IMR-90 (cell line): ENCODE results near the gene SPP1. TPM values are rescaled to one million over a fixed set of nuclear protein-coding genes. Genes with fewer than 3 reads are reported as not detected.

ENCODE experiments used
- ATAC-seq: fragments of 200-7000 bp; cut with Tn5 transposase; 2 replicates; pipeline ENCODE4 v1.9.1; 2020; ENCODE audit warnings: low read depth, mild to moderate bottlenecking, moderate library complexity
- BruUV-seq: library from RNA; stranded (reverse); fragments of 400-500 nt; replicated peaks from 2 replicates; lab custom pipeline; 2021; lab: Mats Ljungman, UMichigan
- CTCF ChIA-PET: fragments of 300-600 bp; formaldehyde crosslinking; extraction: SDS; loops from one replicate; lab custom pipeline; 2021; ENCODE audit warnings: antibody characterized with exemption; lab: Yijun Ruan, JAX
- POLR2A ChIA-PET: fragments of 300-600 bp; sonication (Branson Sonifier 250); formaldehyde crosslinking; loops from one replicate; lab custom pipeline; 2022; ENCODE audit warnings: antibody characterized with exemption; ENCODE audit not compliant: unreplicated experiment; lab: Charles Lee
- DNase-seq: peaks from one replicate; pipeline ENCODE4 v3.0.0; 2013
- H2AFZ ChIP-seq: replicated peaks from 2 replicates; pipeline ENCODE3; 2013; ENCODE audit warnings: low read length, mild to moderate bottlenecking; ENCODE audit not compliant: poor library complexity
- H2AK5ac ChIP-seq: 2 replicates; pipeline ENCODE4 v1.6.1; 2013; ENCODE audit warnings: low read depth, low read length, inconsistent platforms
- H2AK9ac ChIP-seq: replicated peaks from 2 replicates; pipeline ENCODE3; 2013; ENCODE audit warnings: mild to moderate bottlenecking, low read depth, low read length, moderate library complexity; ENCODE audit not compliant: poor library complexity
- H2BK120ac ChIP-seq: 2 replicates; pipeline ENCODE4 v1.6.1; 2013; ENCODE audit warnings: low read depth, low read length, inconsistent platforms
- H2BK15ac ChIP-seq: 3 replicates; pipeline ENCODE4 v1.6.1; 2013; ENCODE audit warnings: low read depth, low read length, inconsistent platforms
- H2BK20ac ChIP-seq: 2 replicates; pipeline ENCODE4 v1.6.1; 2013; ENCODE audit warnings: low read depth, mild to moderate bottlenecking, inconsistent platforms, low read length, moderate library complexity
- H2BK5ac ChIP-seq: 2 replicates; pipeline ENCODE4 v1.6.1; 2013; ENCODE audit warnings: mild to moderate bottlenecking, low read depth, low read length, inconsistent platforms; ENCODE audit not compliant: poor library complexity, severe bottlenecking
- H3K14ac ChIP-seq: replicated peaks from 2 replicates; pipeline ENCODE4 v1.6.1; 2013; ENCODE audit warnings: low read depth, low read length, inconsistent platforms
- H3K18ac ChIP-seq: 2 replicates; pipeline ENCODE4 v1.6.1; 2013; ENCODE audit warnings: low read depth, low read length, control low read depth
- H3K23ac ChIP-seq: 2 replicates; pipeline ENCODE4 v1.6.1; 2013; ENCODE audit warnings: low read depth, low read length, inconsistent platforms
- H3K27ac ChIP-seq: 2 replicates; pipeline ENCODE4 v1.5.1; 2013; ENCODE audit warnings: mild to moderate bottlenecking, control low read depth, low read length; ENCODE audit not compliant: insufficient read depth
- H3K27me3 ChIP-seq: 2 replicates; pipeline ENCODE4 v1.6.1; 2013; ENCODE audit warnings: low read length; ENCODE audit not compliant: control insufficient read depth, insufficient read depth
- H3K36me3 ChIP-seq: 2 replicates; pipeline ENCODE4 v1.6.1; 2013; ENCODE audit warnings: low read length, mixed read lengths; ENCODE audit not compliant: control insufficient read depth, insufficient read depth
- H3K4ac ChIP-seq: 2 replicates; pipeline ENCODE4 v1.6.1; 2013; ENCODE audit warnings: low read depth, low read length, inconsistent platforms
- H3K4me1 ChIP-seq: 2 replicates; pipeline ENCODE4 v1.6.1; 2013; ENCODE audit warnings: low read length, mixed read lengths; ENCODE audit not compliant: control insufficient read depth, insufficient read depth
- H3K4me2 ChIP-seq: 2 replicates; pipeline ENCODE4 v1.6.1; 2013; ENCODE audit warnings: low read depth, mild to moderate bottlenecking, control low read depth, low read length, moderate library complexity
- H3K4me3 ChIP-seq: 2 replicates; pipeline ENCODE4 v1.5.1; 2013; ENCODE audit warnings: low read depth, mild to moderate bottlenecking, control low read depth, low read length, moderate library complexity; ENCODE audit not compliant: insufficient read depth
- H3K56ac ChIP-seq: 2 replicates; pipeline ENCODE4 v1.6.1; 2013; ENCODE audit warnings: low read length, inconsistent platforms; ENCODE audit not compliant: insufficient read depth; ENCODE audit errors: extremely low read depth
- H3K79me1 ChIP-seq, 2 experiments: 2 replicates each; pipeline ENCODE4 v1.6.1; 2013; ENCODE audit warnings: low read length in 2 of 2, inconsistent platforms in 1 of 2, low read depth in 1 of 2
- H3K9ac ChIP-seq: 2 replicates; pipeline ENCODE4 v1.6.1; 2013; ENCODE audit warnings: low read depth, low read length, control low read depth
- H3K9me1 ChIP-seq: 2 replicates; pipeline ENCODE4 v1.6.1; 2013; ENCODE audit warnings: low read length, inconsistent platforms; ENCODE audit not compliant: insufficient read depth
- H3K9me3 ChIP-seq: 2 replicates; pipeline ENCODE4 v1.6.1; 2013; ENCODE audit warnings: low read length; ENCODE audit not compliant: control insufficient read depth, insufficient read depth
- H4K20me1 ChIP-seq: 2 replicates; pipeline ENCODE4 v1.6.1; 2013; ENCODE audit warnings: low read length, inconsistent platforms; ENCODE audit not compliant: insufficient read depth
- H4K5ac ChIP-seq: 2 replicates; pipeline ENCODE4 v1.6.1; 2013; ENCODE audit warnings: mild to moderate bottlenecking, low read depth, low read length, control low read depth
- H4K8ac ChIP-seq, 2 experiments: 2 replicates each; pipeline ENCODE4 v1.6.1; 2013; ENCODE audit warnings: low read depth in 2 of 2, low read length in 2 of 2, control low read depth in 1 of 2, inconsistent platforms in 1 of 2
- H4K91ac ChIP-seq: 2 replicates; pipeline ENCODE4 v1.6.1; 2013; ENCODE audit warnings: low read depth, low read length, inconsistent platforms; ENCODE audit not compliant: insufficient read depth
- BHLHE40 ChIP-seq: fragments of 150-350 bp; IDR thresholded peaks from 2 replicates; pipeline ENCODE4 v1.6.1; 2016; ENCODE audit warnings: mild to moderate bottlenecking, low read depth, low read length
- FOS ChIP-seq: fragments of 150-350 bp; IDR thresholded peaks from 2 replicates; pipeline ENCODE4 v1.6.1; 2016; ENCODE audit warnings: low read depth, low read length
- MAZ ChIP-seq: IDR thresholded peaks from 2 replicates; pipeline ENCODE4 v1.6.1; 2012; ENCODE audit warnings: low read depth, mild to moderate bottlenecking, low read length, improper control_type of control experiment, moderate library complexity, borderline replicate concordance
- MXI1 ChIP-seq: IDR thresholded peaks from 2 replicates; pipeline ENCODE4 v1.6.1; 2012; ENCODE audit warnings: low read depth, mild to moderate bottlenecking, low read length, moderate library complexity, borderline replicate concordance
- NFE2L2 ChIP-seq: fragments of 150-350 bp; IDR thresholded peaks from 2 replicates; pipeline ENCODE4 v1.6.1; 2016; ENCODE audit warnings: low read depth, mild to moderate bottlenecking, low read length
- POLR2A ChIP-seq: IDR thresholded peaks from 2 replicates; pipeline ENCODE4 v1.6.1; 2012; ENCODE audit warnings: mild to moderate bottlenecking, low read depth, low read length
- RAD21 ChIP-seq: IDR thresholded peaks from 2 replicates; pipeline ENCODE4 v1.6.1; 2012; ENCODE audit warnings: low read length, improper control_type of control experiment
- RCOR1 ChIP-seq: IDR thresholded peaks from 2 replicates; pipeline ENCODE4 v1.6.1; 2012; ENCODE audit warnings: mild to moderate bottlenecking, low read length, improper control_type of control experiment; ENCODE audit not compliant: insufficient replicate concordance
- RFX5 ChIP-seq: IDR thresholded peaks from 2 replicates; pipeline ENCODE4 v1.8.0; 2012; ENCODE audit warnings: low read depth, mild to moderate bottlenecking, low read length, moderate library complexity
- SMC3 ChIP-seq: fragments of 150-350 bp; IDR thresholded peaks from 2 replicates; pipeline ENCODE4 v1.6.1; 2016; ENCODE audit warnings: low read depth, mild to moderate bottlenecking, antibody characterized with exemption, low read length, moderate library complexity
- WGBS, 2 experiments: methylation state at CpG; one replicate each; pipeline versions ENCODE4 v1.1.5 to v1.1.7; 2013; ENCODE audit warnings: missing lambda C conversion rate in 2 of 2; ENCODE audit not compliant: insufficient read length in 1 of 2; ENCODE audit errors: extremely low coverage in 2 of 2; 5-methylcytosine and 5-hydroxymethylcytosine counted together
- dilution Hi-C: fragments of 300-500 bp; cut with HindIII; formaldehyde crosslinking; loops from one replicate; pipeline ENCODE4 v1.14.3; 2018; ENCODE audit warnings: low sequenced_read_pairs; ENCODE audit not compliant: unreplicated experiment
- in situ Hi-C: fragments of 300-500 bp; cut with MboI; formaldehyde crosslinking; loops from 3 replicates; pipeline ENCODE4 v1.14.3; 2019; ENCODE audit warnings: low sequenced_read_pairs, inconsistent platforms, mixed read lengths
- intact Hi-C: fragments of 100-400 bp; cut with micrococcal nuclease; formaldehyde crosslinking; loops from 2 replicates; pipeline ENCODE4 v1.10.0; 2022
- polyA plus RNA-seq, 3 experiments: library from polyadenylated mRNA; depleted of rRNA; stranded (reverse); fragments of >200 nt; gene quantifications; 2 replicates each; pipeline ENCODE4 v1.2.3, GENCODE V29; 2012; ENCODE audit warnings: low replicate concordance in 1 of 3
- total RNA-seq: library from RNA; depleted of rRNA; stranded (reverse); fragments of >200 nt; gene quantifications from 2 replicates; pipeline ENCODE4 v1.2.3, GENCODE V29; 2012
- TF ChIP-seq, protein P1 (sequence below): conservative IDR thresholded peaks from 2 replicates; pipeline ENCODE4 v1.5.1; 2012; ENCODE audit warnings: mild to moderate bottlenecking, low read depth, low read length, improper control_type of control experiment
- TF ChIP-seq, protein P2 (sequence below): fragments of 150-350 bp; IDR thresholded peaks from 2 replicates; pipeline ENCODE4 v1.6.1; 2016; ENCODE audit warnings: low read depth, mild to moderate bottlenecking, low read length, moderate library complexity, borderline replicate concordance
- TF ChIP-seq, protein P3 (sequence below): fragments of 150-350 bp; IDR thresholded peaks from 2 replicates; pipeline ENCODE4 v1.6.1; 2017; ENCODE audit warnings: mild to moderate bottlenecking, antibody characterized with exemption, low read length, low read depth

Gene SPP1
- total and polyA plus RNA-seq, 2 of the 4 experiments (the other 2 are of a cell fraction) = 0.18 to 0.50 TPM

DNA sequence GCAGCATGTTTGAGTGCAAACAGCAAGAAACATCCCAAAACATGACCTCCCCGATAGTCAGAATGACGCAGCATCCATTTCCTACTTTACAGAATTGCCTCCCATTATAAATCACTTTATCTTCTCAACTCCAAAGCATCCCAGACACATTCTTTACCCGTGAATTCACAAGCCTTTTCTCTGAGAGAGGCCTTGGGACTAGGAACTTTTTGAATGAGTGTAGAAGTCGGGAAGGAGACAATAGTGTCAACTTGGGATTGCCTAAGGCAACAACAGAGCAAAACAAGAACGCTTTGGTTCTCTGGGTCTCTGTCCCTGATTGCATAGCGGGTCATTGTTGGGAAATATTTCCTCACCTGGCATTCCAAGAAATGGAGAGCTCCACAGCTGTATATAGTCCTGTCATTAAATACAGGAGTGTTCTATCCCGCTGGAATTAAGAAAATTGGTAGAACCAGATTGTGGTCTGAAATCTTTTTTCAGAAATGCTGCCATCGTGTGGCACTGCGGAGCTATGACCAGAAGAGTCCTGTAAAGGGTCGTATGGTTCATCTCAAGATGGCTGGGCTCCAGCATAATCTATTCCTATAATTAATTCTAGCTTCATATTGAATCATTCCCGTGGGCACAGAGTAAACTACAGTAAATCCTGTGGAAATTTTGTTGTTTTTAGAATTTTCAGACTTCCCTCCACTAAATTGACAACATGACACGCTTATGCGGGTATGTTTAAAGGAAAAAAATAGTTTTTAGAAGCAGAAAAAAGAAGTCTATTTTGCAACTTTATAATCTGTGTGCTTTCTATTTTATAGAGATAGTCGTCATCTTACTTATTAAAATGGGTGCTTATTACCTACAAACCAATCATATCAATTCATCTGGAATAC is 2.0 kb upstream of the SPP1 start:
- Histone ChIP-seq H3K9me1 (no peaks in the 10 kb centered on the region), H3K36me3 (no peaks in the 10 kb centered on the region), H4K20me1 (no peaks in the 10 kb centered on the region), H3K27me3 (peaks cover 5% of the 10 kb centered on the region), H3K79me1 (no peaks in the 10 kb centered on the region), H3K9ac (no peak overlapping the region), H2AK9ac (no peak overlapping the region), H3K4ac (no peak overlapping the region), H4K5ac (no peak overlapping the region), H2BK15ac (no peak overlapping the region), H3K56ac (0 out of 2 replicates have a peak overlapping the region, but pooled peaks have one; percentile 8), H2BK5ac (peak overlapping the region; percentile 28), H2BK120ac (0 out of 2 replicates have a peak overlapping the region, but pooled peaks have one; percentile 38), H3K23ac (no peak overlapping the region), H3K4me1 (no peaks in the 10 kb centered on the region), H2BK20ac (no peak overlapping the region), H2AK5ac (no peak overlapping the region), H3K4me3 (peak overlapping the region; percentile 34; the same call in 1 of the 2 replicates), H3K18ac (no peak overlapping the region), H4K8ac (0 out of 4 replicates have a peak overlapping the region, but pooled peaks of 1 of the 2 experiments have one; percentile 34), H4K91ac (no peak overlapping the region), H2AFZ (peak overlapping the region; percentile 71), H3K4me2 (peak overlapping the region; percentile 91), H3K9me3 (no peaks in the 10 kb centered on the region), H3K14ac (no peak overlapping the region), H3K27ac (no peak overlapping the region)
- 20% methylated on average over 1 of the region's 14 CpGs; no CpG with 5 or more reads in 1 of the 2 experiments for WGBS, 2 experiments
- ChIA-PET POLR2A (no interaction called here), CTCF (interaction anchor here (0.6 to 3.3 kb wide), 17 partner anchors 9 to 1753 kb away, joined by 3 to 18 read pairs (median 3); no protein-coding TSS in a partner anchor)
- DNase-seq = peak; percentile 84
- intact Hi-C loops (loop anchor here (1.0 to 5.0 kb wide), 4 partner anchors 34 to 295 kb away; partner anchors contain the start of gene PKD2), dilution Hi-C loops (no loop called here), in situ Hi-C loops (loop anchor here (10.0 kb wide), 1 partner anchor 119 kb away; no protein-coding TSS in a partner anchor)
- peak; percentile 90 for ATAC-seq
- BruUV-seq = no TSS peak
- TF ChIP-seq MAZ = no peak
- TF ChIP-seq NFE2L2 = peak; percentile 65
- peak; percentile 45 for TF ChIP-seq RAD21
- TF ChIP-seq SMC3 = peak; percentile 60
- TF ChIP-seq RCOR1 = no peak
- TF ChIP-seq, protein P1, sequence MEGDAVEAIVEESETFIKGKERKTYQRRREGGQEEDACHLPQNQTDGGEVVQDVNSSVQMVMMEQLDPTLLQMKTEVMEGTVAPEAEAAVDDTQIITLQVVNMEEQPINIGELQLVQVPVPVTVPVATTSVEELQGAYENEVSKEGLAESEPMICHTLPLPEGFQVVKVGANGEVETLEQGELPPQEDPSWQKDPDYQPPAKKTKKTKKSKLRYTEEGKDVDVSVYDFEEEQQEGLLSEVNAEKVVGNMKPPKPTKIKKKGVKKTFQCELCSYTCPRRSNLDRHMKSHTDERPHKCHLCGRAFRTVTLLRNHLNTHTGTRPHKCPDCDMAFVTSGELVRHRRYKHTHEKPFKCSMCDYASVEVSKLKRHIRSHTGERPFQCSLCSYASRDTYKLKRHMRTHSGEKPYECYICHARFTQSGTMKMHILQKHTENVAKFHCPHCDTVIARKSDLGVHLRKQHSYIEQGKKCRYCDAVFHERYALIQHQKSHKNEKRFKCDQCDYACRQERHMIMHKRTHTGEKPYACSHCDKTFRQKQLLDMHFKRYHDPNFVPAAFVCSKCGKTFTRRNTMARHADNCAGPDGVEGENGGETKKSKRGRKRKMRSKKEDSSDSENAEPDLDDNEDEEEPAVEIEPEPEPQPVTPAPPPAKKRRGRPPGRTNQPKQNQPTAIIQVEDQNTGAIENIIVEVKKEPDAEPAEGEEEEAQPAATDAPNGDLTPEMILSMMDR = peak; percentile 65
- no peak for TF ChIP-seq POLR2A
- TF ChIP-seq FOS = no peak
- no peak for TF ChIP-seq BHLHE40
- TF ChIP-seq, protein P2, sequence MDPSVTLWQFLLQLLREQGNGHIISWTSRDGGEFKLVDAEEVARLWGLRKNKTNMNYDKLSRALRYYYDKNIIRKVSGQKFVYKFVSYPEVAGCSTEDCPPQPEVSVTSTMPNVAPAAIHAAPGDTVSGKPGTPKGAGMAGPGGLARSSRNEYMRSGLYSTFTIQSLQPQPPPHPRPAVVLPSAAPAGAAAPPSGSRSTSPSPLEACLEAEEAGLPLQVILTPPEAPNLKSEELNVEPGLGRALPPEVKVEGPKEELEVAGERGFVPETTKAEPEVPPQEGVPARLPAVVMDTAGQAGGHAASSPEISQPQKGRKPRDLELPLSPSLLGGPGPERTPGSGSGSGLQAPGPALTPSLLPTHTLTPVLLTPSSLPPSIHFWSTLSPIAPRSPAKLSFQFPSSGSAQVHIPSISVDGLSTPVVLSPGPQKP = no peak
- TF ChIP-seq MXI1 = no peak
- no peak for TF ChIP-seq RFX5
- TF ChIP-seq, protein P3, sequence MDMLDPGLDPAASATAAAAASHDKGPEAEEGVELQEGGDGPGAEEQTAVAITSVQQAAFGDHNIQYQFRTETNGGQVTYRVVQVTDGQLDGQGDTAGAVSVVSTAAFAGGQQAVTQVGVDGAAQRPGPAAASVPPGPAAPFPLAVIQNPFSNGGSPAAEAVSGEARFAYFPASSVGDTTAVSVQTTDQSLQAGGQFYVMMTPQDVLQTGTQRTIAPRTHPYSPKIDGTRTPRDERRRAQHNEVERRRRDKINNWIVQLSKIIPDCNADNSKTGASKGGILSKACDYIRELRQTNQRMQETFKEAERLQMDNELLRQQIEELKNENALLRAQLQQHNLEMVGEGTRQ = no peak
